ENCODE data around the gene GAGE10.

DNA sequence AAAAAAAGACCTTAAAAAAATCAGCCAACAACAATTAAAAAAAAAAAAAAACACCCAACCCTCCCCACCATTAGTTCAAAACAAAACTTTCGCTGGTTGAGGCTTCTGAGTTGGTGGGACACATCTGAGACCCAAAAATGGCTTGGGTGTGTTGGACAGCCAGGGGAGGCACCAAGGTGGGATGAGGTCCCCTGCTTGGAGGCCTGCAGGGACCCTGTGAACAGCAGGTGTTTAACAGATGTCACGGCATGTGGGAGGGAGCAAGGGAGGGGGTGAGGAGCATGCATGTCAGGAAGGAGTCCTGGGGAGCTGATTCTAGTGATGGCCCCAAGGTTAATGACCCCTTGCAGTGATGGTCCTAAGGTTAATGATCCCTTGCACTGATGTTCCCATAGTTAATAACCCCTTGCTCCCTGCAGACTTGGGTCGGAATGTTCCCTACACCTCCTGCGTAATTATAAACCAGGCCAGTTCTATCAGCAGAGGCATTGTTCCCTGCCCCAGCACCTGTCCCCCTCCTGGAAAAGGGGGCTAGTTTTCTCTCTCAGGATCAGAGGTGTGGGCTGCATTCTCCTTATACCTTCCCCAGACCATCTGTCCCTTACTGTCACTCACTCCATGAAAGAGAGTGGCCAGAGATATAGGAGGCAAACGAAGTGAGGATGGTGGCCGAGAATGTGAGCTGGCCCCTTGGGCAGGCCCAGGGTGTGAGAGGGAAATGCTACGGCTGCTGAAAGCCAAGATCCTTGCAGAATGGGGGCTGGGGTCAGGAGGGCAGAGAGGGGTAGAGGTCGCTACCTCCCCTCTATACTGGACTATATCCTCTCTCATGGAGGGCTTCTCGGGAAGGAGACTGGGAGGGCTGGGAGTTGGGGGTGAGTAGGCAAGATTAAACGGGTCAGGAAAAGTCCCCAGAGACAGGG is 36.7 kb upstream of the GAGE10 start:
- TF ChIP-seq CTCF (IDR thresholded peaks at IDR 0.05) (no peak), POLR2A (IDR thresholded peaks at IDR 0.05) (no peak)
